ENCODE measurements around the gene ZG16B. TPM values are rescaled to one million over a fixed set of nuclear protein-coding genes. Genes with fewer than 3 reads are reported as not detected.

ZG16B gene
- total and polyA plus RNA-seq, 2 of the 8 experiments (the other 6 are each of a cell fraction or from before 2014, with no cell fraction given) = 0.11 TPM; not detected in 1

GRCh38 chr16:2808181-2808580, 21.9 kb upstream of the ZG16B start:
- Histone ChIP-seq H2AFZ (ENCODE audit: low read length) (no peak overlapping the region), H3K4ac (replicated peaks; ENCODE audit: insufficient read length, low read depth, low read length) (no peak overlapping the region), H3K27ac (ENCODE audit: low read depth, low read length) (no peak overlapping the region), H3K23me2 (ENCODE audit: low read depth, low read length) (no peaks in the 10 kb centered on the region), H2BK12ac (ENCODE audit: low read depth, low read length) (no peak overlapping the region), H3K4me1 (replicated peaks in 1 of 4; ENCODE audit: control insufficient read depth in 3 of 4, insufficient read depth in 4 of 4, low read length in 3 of 4) (peaks cover 0 to 7% (median 1%) of the 10 kb centered on the region in 4 experiments; a peak in 2 of 7 replicates), H2BK5ac (ENCODE audit: low read depth, low read length) (no peak overlapping the region), H4K5ac (ENCODE audit: insufficient read length, low read depth, low read length) (no peak overlapping the region), H3K4me3 (ENCODE audit: extremely low read depth in 1 of 4, insufficient read depth in 2 of 4, low read depth in 3 of 4, low read length in 4 of 4) (no peak overlapping the region), H3K23ac (ENCODE audit: insufficient read length) (no peak overlapping the region), H3K36me3 (ENCODE audit: control insufficient read depth in 2 of 4, insufficient read depth in 4 of 4, low read length in 3 of 4) (no peaks in the 10 kb centered on the region), H4K8ac (ENCODE audit: extremely low read depth, insufficient read depth, low read length) (no peak overlapping the region), H3K27me3 (replicated peaks in 1 of 4; ENCODE audit: control insufficient read depth in 3 of 4, extremely low read depth in 1 of 4, insufficient read depth in 3 of 4, low read length in 3 of 4) (peaks cover 0 to 2% (median 0%) of the 10 kb centered on the region in 4 experiments; a peak in 1 of 7 replicates), H3K56ac (replicated peaks; ENCODE audit: insufficient read length, low read depth, low read length) (no peak overlapping the region), H2BK15ac (ENCODE audit: low read length) (no peak overlapping the region), H3K79me1 (ENCODE audit: low read depth, low read length) (no peaks in the 10 kb centered on the region), H3K4me2 (ENCODE audit: insufficient read depth in 1 of 2, low read depth in 2 of 2, low read length in 2 of 2) (no peak overlapping the region), H3K9me3 (ENCODE audit: insufficient read depth in 2 of 2, low read depth in 1 of 2, low read length in 1 of 2) (peaks cover 13 to 24% of the 10 kb centered on the region in 2 experiments), H4K91ac (replicated peaks; ENCODE audit: insufficient read length, low read length) (no peak overlapping the region), H3K14ac (ENCODE audit: insufficient read length) (no peak overlapping the region), H3K18ac (ENCODE audit: extremely low read depth, low read length) (no peak overlapping the region), H2BK120ac (replicated peaks; ENCODE audit: low read depth, low read length) (no peak overlapping the region), H3K79me2 (ENCODE audit: control insufficient read depth in 1 of 2, insufficient read depth in 2 of 2, low read length in 2 of 2) (no peaks in the 10 kb centered on the region), H2BK20ac (ENCODE audit: low read length) (no peak overlapping the region), H2AK5ac (ENCODE audit: low read depth, low read length) (peak overlapping the region; percentile 65; the same call in 1 of the 2 replicates), H3K9ac (replicated peaks in 1 of 4; ENCODE audit: extremely low read depth in 1 of 4, low read depth in 3 of 4, low read length in 3 of 4) (no peak overlapping the region), H4K20me1 (replicated peaks in 1 of 2; ENCODE audit: control insufficient read depth in 1 of 2, insufficient read depth in 2 of 2, low read length in 2 of 2) (peaks cover 0 to 2% of the 10 kb centered on the region in 2 experiments)
- DNase-seq (ENCODE audit: low read depth in 1 of 2, low spot score in 2 of 2) (no peak), FAIRE-seq (no peak)
- CTCF ChIA-PET (ENCODE audit: partially characterized antibody) = interaction anchor here (0.9 to 2.0 kb wide), 4 partner anchors 8 to 24 kb away, joined by 3 to 9 read pairs (median 4); partner anchors contain the start of gene PRSS21
- POLR2A ChIA-PET (ENCODE audit: partially characterized antibody) = no interaction called here
- WGBS, 2 experiments (ENCODE audit: extremely low coverage in 1 of 2, insufficient coverage in 1 of 2, insufficient read length in 1 of 2, insufficient replicate concordance in 2 of 2, low coverage in 1 of 2, low lambda C conversion rate in 2 of 2, missing lambda C conversion rate in 1 of 2) = 86% methylated on average over 7 of the region's 7 CpGs; no CpG with 5 or more reads in 1 of the 2 experiments
- no peak for TF ChIP-seq PHF8 (conservative IDR thresholded peaks at IDR 0.05; ENCODE audit: low read depth, low read length)
- TF ChIP-seq SP2 (IDR thresholded peaks at IDR 0.05; ENCODE audit: low read length) = no peak
- no peak for TF ChIP-seq POU5F1 (IDR thresholded peaks at IDR 0.05; ENCODE audit: low read depth, low read length)
- no peak for TF ChIP-seq RXRA (IDR thresholded peaks at IDR 0.05; ENCODE audit: insufficient read depth, low read depth, low read length)
- TF ChIP-seq KDM4A (IDR thresholded peaks at IDR 0.05; ENCODE audit: low read depth, low read length, severe bottlenecking) = no peak
- no peak for TF ChIP-seq E2F6 (IDR thresholded peaks at IDR 0.05)
- TF ChIP-seq CEBPB (IDR thresholded peaks at IDR 0.05; ENCODE audit: low read depth, low read length) = no peak
- TF ChIP-seq NANOG (IDR thresholded peaks at IDR 0.05; ENCODE audit: insufficient read depth, low read depth, low read length, poor library complexity, severe bottlenecking) = no peak
- no peak for TF ChIP-seq MAX (IDR thresholded peaks at IDR 0.05)
- TF ChIP-seq EGR1 (IDR thresholded peaks at IDR 0.05; ENCODE audit: borderline replicate concordance, low read depth, low read length) = no peak
- no peak for TF ChIP-seq CBX5 (IDR thresholded peaks at IDR 0.05; ENCODE audit: low read depth, low read length)
- TF ChIP-seq RNF2 (IDR thresholded peaks at IDR 0.05; ENCODE audit: borderline replicate concordance, low read depth, low read length, missing control alignments, poor library complexity, severe bottlenecking) = no peak
- TF ChIP-seq KDM1A (IDR thresholded peaks at IDR 0.05; ENCODE audit: borderline replicate concordance, low read length) = no peak

Data from H1 (cell line).